Measurements from ENCODE around the gene S100A14.
"Not testable (repeated sequence)": the region's sequence is repeated elsewhere in the genome, so short reads cannot be mapped to it uniquely, and the experiment has no call there.

The S100A14 gene

GRCh38 chr1:153615406-153615805, 719 bp downstream of the S100A14 start:
- no peak for DNase-seq (ENCODE audit: low read depth, low spot score)

DNA sequence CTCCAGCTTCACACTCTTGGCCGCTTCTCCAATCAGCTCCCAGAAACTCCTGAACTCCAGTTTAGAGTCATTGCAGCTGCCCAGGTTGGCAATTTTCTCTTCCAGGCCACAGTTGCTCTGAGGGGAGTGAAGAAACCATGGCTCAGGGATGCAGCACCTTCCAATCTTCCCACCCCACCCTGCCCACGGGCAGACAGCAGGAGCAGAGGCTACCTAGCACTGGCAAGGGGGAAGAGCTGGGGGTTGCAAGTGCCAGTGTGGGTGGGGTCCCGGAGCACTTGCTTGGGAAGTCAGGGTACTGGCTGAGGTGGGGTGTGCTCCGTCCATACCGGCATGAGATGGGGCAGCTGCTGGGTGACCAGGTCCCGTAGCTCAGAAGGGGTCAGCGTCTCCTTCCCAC, 1.2 kb downstream of the S100A14 start:
- DNase-seq (ENCODE audit: low read depth, low spot score): no peak

DNA sequence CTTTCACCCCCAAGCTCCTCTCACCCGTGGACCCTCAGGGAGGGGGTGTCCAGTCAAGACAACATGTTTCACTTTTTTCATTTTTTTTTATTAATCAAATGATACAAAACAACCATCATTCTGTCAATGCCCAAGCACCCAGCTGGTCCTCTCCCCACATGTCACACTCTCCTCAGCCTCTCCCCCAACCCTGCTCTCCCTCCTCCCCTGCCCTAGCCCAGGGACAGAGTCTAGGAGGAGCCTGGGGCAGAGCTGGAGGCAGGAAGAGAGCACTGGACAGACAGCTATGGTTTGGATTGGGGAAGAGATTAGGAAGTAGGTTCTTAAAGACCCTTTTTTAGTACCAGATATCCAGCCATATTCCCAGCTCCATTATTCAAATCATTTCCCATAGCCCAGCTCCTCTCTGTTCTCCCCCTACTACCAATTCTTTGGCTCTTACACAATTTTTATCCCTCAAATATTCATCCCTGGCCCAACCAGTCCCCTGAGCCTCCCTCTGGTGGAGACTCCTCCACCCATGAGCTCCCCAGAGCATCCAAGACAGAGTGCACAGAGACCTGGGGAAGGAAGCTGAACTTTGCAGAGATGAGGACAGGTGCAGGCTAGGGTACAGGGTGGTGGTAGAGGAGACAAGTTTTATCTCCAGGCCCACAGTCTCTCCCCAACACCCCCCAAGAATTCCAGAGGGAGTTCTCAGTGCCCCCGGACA, 1.8 kb downstream of the S100A14 start:
- no peak for DNase-seq (ENCODE audit: low read depth, low spot score)

- DNase-seq (ENCODE audit: low read depth, low spot score): no peak
Measured at GRCh38 chr1:153613406-153613805, 2.7 kb downstream of the S100A14 start.

GRCh38 chr1:153612755-153613331, 3.3 kb downstream of the S100A14 start, which contains the start of gene S100A16:
S100A16 (minus strand) TSS chr1:153613137; CDS start chr1:153608151, 4,986 bp downstream.
- DNase-seq (ENCODE audit: low read depth, low spot score): no peak

DNA sequence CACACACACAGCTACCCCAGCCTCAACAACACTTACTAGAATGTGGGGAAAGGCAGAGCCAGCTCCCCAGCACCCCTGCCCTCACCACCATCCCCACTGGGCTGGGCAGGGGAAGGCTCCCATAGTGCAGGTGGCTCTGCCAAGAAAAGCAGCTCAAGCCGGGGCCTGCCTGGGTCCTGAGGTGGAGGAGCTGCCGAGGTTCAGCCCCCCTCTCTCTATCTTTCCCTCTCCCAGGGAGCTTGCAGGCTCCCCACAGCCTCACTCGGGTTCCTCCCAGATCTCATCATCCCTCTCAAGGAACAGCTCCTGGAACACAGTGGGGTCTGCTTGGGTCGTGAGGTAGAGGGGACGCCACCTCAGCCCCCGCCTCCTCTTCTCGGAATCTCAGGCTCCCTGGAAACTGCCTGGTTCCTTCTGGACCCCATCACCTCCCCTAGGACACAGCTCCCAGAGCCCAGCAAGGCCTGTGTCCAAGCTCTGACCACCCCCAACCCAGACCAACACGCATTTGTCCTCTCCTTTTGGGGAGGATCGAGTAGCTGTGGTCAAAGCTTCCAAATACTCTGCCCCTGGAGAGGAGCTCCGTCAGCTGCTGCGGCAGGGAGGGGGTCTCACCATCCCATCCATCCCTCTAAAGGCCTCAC, 3.9 kb downstream of the S100A14 start:
- no peak for DNase-seq (ENCODE audit: low read depth, low spot score)

DNA sequence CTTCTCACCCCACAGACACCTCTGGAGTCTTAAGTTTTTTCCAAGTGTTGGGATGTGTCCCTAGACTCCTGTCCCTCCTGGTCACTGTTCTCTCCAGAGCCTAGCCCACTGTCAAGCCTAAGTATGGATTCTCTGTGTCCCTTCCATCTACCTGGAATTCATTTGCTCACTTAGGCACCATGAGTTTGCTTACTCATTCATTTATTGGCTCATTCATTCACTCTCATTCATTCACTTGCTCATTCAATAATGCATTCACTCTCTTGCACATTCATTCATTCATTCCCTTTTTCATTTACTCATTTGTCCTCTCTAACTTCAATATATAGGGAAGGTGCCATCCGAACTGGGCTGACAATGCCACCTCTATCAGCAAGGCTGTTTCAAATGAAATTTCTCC, 4.8 kb downstream of the S100A14 start:
- no peak for DNase-seq (ENCODE audit: low read depth, low spot score)

DNA sequence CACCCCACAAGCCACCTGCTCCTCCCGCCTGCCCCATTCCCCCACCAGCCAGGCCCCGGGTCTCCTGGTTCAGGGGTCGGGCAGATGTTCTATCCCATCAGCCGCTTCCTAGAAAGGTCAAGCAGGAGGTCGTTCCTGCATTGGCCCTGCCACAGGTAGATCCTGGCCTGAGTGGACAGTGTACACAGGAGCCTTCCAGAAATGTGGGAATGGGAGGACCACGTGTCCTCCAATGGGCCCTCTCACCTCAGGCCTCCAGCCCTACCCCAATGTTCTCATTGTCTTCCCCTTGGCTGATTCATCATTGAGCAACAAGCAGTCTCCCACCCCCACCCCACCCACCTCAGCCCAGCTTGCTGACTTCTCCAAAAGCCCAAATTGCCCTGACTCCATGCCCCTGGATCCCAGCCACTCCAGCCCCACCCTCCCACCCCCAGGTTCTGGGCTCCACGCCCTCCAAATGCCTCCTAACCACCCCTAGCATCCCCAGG, 5.3 kb downstream of the S100A14 start:
- no peak for DNase-seq (ENCODE audit: low read depth, low spot score)

DNA sequence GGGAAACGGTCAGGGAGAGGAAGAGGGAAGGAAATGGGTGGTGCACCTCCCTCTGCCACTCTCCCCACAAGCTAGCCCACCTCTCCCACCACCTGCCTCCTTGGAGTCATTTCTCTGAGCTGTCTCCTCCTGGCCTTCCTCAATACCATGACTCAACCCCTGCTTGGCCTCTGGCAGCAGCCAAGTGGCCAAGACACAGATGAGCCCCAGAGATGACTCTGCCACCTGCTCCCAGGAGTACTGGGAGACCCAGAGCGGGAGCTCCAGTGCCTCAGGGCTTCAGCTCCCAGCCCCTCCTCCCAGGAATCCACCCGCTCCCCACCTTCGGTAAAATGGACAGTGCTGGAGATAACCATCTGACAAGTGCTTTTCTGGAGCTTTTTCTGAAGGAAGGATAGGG, 5.8 kb downstream of the S100A14 start:
- no peak for DNase-seq (ENCODE audit: low read depth, low spot score)

DNA sequence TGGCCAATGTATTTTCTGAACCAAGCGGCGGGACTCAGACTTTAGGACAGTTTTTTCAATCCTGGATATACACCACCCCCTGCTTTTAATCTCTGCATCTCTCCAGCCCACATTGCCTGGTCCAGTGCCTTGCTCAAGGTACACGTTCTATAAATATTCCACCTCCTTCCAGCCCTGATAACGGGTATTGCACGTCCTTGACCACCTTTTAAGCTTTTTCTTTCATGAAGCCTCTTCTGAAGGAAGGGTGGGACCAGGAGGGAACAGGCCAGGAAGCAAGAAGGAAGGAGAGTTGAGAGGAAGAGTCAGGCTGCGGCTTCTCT, 6.6 kb downstream of the S100A14 start:
- no peak for DNase-seq (ENCODE audit: low read depth, low spot score)

- DNase-seq (ENCODE audit: low read depth, low spot score): peak; percentile 58
Measured at GRCh38 chr1:153608742-153609584, 7.2 kb downstream of the S100A14 start.

DNA sequence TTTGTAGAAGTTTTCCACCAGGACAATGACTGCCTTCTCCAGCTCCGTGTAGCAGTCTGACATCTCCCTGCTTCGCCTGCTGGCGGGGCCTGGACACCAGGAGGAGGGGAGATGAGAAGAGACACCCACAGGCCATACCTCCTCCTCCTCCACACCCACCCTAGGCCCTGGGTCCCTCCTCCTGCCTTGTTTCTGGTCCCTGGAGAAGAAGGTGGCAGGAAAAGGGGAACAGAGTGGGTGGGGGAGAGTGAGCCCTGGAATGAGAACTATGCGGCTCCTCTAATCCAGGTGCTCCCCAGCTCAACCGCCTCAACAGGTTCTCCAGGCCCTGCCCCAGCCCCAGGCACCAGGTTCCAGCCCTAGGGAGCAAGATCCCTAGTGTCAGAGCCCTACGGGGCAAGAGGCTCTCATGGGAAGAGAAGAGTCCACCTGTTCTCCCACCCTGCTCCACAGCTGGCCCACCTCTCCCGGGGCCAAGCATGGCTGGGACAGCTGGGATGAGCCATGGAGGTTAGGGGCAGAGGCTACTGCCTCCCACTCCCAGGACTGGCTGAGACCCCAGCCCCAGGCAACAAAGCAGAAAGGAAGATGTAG, 7.9 kb downstream of the S100A14 start:
- no peak for DNase-seq (ENCODE audit: low read depth, low spot score)

DNA sequence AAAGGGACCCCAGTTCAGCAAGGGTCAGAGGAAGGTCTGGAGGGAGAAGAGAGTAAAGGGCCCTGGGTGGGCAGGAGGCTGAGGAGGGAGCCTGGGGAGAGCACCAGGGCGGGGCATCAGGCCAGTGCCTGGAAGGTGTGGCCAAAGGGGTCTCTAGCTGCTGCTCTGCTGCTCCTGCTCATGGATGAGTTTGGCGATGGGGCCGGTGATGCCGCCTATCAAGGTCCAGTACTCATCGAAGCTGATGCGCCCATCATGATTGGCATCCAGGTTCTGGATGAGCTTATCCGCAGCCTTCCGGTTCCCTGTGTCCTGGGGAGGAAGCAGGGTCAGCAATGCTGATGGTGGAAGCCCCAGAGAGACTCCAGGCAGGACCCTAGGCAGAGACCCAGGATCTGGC, 8.7 kb downstream of the S100A14 start:
- DNase-seq (ENCODE audit: low read depth, low spot score): no peak

- DNase-seq (ENCODE audit: low read depth, low spot score): no peak
Measured at GRCh38 chr1:153606194-153606593, 9.9 kb downstream of the S100A14 start.

- DNase-seq (ENCODE audit: low read depth, low spot score): no peak
Measured at GRCh38 chr1:153602749-153603148, 13.4 kb downstream of the S100A14 start.

DNA sequence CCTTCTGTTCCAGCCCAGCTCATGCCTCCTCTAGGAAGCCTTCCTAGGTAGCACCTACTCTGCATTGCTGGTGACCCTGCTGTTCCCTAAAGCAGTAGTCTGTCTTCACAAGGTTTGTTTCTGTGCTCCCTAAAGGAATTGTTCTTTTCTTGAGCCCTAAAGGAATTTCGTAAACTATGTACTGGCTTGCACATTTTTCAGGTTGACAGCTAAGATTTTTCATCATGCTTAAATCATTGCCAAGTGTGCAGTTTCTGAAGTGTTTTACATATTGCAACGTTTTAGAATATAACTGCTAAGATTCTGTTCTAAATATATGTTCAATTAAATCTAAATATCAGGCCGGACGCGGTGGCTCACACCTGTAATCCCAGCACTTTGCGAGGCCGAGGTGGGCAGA, 16.3 kb downstream of the S100A14 start:
- no peak for DNase-seq (ENCODE audit: low read depth, low spot score)

DNA sequence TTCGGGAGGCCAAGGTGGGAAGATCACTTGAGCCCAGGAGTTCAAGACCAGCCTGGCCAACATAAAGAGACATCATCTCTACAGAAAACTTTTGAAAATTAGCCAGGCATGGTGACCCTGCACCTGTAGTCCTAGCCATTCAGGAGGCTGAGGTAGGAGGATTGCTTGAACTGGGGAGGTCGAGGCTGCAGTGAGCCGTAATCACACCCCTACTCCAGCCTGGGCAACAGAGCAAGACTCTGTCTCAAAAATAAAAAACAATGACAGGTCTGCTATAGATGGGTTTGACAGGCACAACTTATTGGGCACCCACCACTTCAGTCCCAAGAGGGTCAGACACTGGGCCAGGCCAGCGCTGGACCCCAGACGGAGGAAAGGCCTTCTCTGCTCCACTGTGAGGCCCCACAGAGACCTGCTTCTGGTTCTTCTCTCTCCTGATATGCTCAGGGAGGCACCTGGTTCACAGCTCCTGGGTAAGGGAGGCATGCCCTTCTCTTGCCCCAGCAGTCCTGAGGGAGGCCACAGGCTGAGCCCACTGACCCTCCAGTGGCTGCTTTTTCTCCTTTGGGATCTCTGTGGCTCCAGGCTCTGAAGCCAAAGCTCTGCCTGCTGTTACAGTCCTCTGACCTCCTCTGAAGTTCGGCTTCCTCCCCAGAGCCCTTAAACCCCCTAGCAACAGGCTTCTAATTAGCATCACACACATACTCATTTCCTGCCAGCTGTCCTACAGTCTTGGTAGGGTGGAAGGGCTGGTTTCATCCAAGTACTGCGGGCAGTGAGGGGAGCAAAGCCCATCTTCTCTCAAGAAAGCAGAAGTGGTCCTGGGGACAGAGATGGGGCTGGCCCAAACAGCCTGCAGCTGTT, 17.6 kb downstream of the S100A14 start:
- no peak for DNase-seq (ENCODE audit: low read depth, low spot score)

DNA sequence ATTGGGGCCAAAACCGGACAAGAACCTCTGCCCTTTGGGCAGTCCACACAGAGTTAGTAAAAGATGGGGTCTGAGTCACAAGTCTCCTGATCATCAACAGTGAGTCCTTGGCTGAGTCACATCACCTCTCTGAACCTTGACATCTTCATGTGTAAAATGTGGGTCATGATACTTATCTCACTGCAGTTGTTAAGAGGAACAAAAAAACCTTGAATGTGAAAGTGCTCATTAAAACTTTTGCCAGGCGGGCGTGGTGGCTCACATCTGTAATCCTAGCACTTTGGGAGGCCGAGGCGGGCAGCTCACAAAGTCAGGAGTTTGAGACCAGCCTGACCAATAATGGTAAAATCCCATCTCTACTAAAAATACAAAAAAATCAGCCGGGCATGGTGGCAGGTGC, 18.9 kb downstream of the S100A14 start:
- DNase-seq (ENCODE audit: low read depth, low spot score): no peak

GRCh38 chr1:153592748-153593147, 23.4 kb downstream of the S100A14 start:
- DNase-seq (ENCODE audit: low read depth, low spot score): no peak

DNA sequence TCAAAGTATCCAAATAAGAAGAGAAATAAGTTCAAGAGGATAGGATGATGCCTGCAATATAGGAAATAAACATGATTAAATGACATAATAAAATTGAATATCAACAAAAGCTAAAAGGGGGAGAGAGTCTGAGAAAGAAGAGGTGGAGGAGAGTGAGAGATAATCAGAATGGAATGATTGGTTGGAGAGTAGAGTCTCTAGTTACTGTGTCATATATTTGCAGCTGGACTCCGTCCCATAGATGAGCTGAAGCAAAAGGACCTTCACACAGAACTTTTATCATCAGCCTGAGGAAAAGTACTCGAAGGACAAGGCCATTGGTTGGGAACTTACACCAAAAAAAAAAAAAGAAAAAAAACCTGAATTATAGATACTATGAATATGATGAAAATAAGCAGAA, 27.6 kb downstream of the S100A14 start:
- DNase-seq (ENCODE audit: low read depth, low spot score): no peak

- not testable (repeated sequence) for DNase-seq (ENCODE audit: low read depth, low spot score)
Measured at GRCh38 chr1:153588033-153588432, 28.1 kb downstream of the S100A14 start.

Data from brain pericyte (primary cell).